VCaP (cell line): ENCODE results near the gene GPR17.

Experiments used
- H3K27ac ChIP-seq: fragments of 450-650 bp; 2 replicates; pipeline ENCODE4 v1.5.1; 2017
- TF ChIP-seq, protein P1 (sequence below): fragments of 450-650 bp; conservative IDR thresholded peaks from 2 replicates; pipeline ENCODE4 v1.5.1; 2017; ENCODE audit warnings: mild to moderate bottlenecking, moderate library complexity

Gene GPR17

DNA sequence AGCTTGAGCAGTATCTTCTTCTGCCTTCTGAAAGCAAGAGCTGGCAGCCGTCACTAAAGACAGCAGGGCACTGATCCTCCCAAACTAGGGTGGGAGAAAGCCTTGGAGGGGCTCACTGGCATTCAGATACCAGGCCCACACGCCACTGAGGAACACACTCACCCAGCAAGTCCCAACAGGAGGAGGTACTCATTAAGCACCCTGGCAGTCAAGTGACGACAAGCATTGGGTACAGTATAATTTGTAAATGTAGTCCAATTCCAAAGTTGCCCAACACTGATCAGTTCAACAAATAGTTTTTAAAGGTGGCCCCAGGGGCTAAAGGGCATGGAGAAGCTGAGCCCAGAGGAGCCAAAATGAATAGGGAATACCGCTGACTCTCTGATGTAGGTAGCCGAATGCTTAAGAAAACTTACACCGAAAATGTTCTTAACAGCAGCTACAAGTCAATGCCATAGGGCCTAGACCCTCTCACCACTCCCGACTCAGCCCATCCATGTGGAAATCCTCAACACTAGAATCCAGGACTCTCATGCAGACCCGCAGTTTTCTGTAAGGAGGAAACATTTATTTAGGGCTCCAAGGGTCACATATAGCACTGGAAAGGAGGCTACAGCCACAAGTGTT lies 19.4 kb downstream of the GPR17 start:
- TF ChIP-seq, protein P1, sequence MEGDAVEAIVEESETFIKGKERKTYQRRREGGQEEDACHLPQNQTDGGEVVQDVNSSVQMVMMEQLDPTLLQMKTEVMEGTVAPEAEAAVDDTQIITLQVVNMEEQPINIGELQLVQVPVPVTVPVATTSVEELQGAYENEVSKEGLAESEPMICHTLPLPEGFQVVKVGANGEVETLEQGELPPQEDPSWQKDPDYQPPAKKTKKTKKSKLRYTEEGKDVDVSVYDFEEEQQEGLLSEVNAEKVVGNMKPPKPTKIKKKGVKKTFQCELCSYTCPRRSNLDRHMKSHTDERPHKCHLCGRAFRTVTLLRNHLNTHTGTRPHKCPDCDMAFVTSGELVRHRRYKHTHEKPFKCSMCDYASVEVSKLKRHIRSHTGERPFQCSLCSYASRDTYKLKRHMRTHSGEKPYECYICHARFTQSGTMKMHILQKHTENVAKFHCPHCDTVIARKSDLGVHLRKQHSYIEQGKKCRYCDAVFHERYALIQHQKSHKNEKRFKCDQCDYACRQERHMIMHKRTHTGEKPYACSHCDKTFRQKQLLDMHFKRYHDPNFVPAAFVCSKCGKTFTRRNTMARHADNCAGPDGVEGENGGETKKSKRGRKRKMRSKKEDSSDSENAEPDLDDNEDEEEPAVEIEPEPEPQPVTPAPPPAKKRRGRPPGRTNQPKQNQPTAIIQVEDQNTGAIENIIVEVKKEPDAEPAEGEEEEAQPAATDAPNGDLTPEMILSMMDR, result no peak
- H3K27ac ChIP-seq, result no peak overlapping the region

DNA sequence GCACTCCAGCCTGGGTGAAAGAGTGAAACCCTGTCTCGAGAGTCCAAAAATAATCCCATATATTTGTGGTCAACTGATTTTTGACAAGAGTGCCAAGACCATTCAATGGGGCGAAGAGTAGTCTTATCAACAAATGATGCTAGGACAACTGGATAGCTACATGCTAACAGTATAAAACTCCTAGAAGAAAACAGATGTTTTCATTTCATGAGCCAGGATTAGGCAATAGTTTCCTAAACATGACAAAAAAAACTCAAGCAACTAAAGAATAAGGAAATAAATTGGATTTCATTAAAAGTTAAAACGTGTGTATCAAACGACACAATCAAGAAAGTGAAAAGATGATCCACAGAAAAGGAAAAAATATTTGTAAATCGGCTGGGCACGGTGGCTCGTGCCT lies 23.1 kb downstream of the GPR17 start:
- TF ChIP-seq, protein P1, result no peak
- no peak overlapping the region for H3K27ac ChIP-seq

DNA sequence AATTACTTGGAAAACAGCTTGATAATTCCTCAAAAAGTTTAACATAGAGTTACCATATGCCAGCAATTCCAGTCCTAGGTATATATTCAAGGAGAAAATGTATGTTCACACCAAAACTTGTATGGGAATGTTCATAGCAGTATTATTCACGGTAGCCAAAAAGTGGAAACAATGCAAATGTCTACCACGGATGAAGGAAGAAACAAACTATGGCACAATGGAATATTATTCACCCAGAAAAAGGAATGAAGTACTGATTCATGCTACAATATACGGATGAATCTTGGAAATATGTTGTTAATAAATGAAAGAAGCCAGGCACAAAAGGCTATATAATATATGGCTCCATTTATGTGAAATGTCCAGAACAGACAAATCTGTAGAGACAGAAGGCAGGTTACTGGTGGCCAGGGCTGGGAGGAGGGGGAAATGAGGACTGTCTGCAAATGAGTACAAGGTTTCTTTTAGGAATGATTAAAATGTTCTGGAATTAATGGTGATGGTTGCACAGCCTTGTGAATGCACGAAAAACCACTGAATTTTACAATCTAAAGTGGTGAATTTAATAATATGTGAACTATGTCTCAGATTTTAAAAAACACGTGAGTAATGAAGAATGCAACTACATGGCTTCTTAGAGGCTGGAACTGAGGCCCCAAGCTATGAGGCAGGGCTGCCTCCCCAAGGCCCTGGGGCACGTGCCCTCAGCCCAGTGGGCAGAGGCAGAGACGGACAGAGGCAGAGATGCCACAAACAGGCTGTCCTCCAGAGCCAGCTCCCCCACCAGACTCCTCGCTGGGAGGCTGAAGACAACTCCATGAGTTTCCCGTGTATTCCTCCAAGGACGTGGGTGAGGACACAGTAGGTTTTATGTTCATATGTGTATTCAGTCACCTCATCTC lies 24.4 kb downstream of the GPR17 start:
- H3K27ac ChIP-seq, result no peak overlapping the region
- TF ChIP-seq, protein P1, result no peak

DNA sequence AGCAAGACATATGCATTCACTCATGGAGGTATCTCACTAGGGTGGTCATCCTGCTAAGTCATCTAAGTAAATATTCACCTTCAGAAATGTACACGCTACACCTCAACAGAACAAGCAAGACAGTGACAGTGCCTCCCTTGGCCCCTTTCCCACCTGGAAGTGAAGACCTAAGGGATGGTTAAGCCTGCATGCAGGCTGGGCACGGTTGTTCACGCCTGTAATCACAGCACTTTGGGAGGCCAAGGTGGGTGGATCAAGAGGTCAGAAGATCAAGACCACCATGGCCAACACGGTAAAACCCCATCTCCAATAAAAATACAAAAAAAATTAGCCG lies 25.0 kb downstream of the GPR17 start:
- TF ChIP-seq, protein P1, result no peak
- H3K27ac ChIP-seq, result no peak overlapping the region

DNA sequence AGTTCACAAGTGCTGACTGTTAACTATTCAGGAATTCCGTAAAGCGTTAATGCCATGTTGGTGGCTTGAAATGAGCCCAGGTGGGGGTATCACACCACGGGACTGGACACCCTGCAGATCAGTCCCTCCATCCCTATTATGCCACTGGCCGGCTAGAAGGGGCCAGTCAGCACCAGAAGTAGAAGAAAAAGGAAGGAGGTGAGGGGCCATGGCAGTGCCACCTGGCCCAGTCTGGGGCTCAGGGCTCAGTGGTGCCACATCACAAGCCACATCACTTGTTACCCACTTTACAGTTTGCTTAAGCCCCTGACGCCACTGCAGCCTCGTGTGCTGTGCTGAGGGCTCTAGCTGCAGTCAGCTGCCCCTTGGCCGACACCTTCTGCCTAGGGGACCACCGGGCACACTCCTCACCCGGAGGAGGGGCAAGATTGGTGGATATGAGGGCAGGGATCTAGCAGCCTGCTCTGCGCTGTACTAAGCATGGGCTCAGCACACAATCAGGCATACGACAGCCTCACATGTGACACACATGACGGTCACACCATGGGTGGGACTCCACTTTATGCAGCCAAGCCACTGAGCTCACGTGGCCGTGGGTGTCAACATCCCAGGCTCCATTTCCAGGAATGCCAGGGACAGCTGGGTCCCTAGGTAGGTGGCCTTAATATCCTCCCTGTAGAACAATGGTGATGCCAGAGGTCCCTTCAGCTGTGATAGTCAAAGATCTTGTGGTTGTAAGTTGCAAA lies 25.8 kb downstream of the GPR17 start:
- no peak overlapping the region for H3K27ac ChIP-seq
- TF ChIP-seq, protein P1, result no peak

DNA sequence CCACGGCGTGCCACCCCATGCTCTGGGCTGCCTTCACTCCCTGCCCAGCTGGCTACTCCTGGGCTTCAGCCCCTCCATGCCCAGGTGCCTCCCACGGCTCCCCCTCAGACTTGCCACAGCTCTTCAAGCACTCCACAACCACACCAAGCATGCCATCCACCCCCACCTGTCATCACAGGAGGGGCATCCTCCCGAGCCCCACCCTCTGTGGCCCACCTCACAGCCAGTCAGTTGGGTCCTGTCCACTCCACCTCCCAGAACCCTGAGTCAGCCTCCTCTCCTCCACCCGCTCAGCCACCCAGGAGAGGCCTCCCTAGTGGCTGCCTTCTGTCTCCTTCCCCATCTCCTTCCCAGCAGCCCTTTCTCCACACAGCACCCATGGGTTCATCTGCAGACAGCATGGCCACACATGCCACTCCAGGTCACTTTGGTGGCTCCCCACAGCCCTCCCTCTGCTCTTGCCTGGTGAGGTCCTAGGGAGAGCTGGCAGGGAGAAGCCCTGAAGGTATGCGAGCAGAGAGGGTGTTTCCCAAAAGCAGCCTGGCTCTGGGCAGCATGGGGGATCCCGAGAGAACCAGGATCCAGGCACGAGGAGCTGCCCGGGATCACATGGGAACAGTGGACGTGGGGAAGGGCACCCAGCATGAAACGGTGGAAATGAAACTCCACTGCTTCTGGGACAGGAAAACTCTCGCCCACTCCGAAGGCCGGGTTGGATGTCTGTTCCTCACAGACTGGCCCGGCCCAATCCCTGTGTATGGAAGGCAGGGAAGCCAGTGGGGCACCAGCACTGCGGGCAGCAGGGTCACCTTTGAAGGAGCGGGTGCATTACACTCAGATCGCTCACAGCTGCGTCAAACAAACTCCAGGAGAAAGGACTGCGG lies 26.6 kb downstream of the GPR17 start:
- H3K27ac ChIP-seq, result no peak overlapping the region
- TF ChIP-seq, protein P1, result no peak
